Measurements from ENCODE around the gene GLIS1. TPM values are rescaled to one million over a fixed set of nuclear protein-coding genes. Genes with fewer than 3 reads are reported as not detected.
A peak's percentile ranks its signal among the peaks of the same experiment; 100 is the strongest.

GLIS1 gene
- not detected for total RNA-seq

DNA sequence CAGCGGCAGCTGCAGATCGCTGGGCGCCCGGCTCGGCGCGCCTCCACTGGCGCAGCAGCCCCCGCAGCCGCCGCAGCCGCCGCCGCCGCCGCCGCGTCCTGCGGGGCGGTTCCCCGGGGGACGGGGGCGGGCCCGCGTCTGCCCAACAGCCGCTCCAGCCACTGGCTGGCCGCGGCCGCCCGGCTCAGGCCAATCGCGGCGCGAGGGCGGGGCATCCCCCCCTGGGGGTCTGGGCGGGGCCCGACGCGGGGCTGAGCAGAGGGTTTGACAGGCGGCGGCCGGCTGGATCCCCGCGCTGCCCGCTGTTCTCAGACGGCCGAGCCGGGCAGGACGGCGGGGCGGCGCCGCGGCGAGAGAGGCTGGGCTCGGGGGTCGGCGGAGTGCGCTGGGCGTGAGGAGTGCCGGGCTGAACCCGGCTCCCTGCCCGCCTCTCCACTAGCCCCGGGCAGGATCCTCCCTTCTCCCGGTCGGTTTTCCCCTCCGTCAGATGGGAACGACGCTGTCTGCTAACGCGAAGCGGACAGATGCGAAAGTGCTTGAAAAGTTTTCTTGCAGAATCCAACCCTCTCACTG lies at the start of gene GLIS1:
Gene GLIS1, minus strand, starts transcription at position 56 of the 573 bp plus-strand sequence. CDS start 1,100 bp downstream, outside the sequence.
- intact Hi-C loops (cut with micrococcal nuclease), result no loop called here
- TF ChIP-seq CTCF (IDR thresholded peaks at IDR 0.05), result no peak
- POLR2A ChIA-PET, result interaction anchor here (0.8 kb wide), 1 partner anchor 18 kb away, joined by 3 read pairs; no protein-coding TSS in a partner anchor

GRCh38 chr1:53787655-53788054 lies 48.7 kb upstream of the GLIS1 start:
- intact Hi-C loops (cut with micrococcal nuclease), result no loop called here
- H3K27ac Mint-ChIP-seq, result no peak overlapping the region
- H3K27me3 Mint-ChIP-seq, result no peaks in the 10 kb centered on the region
- no peak overlapping the region for H3K4me3 Mint-ChIP-seq
- ChIA-PET POLR2A (interaction anchor here (1.0 kb wide), 1 partner anchor 38 kb away, joined by 4 read pairs; no protein-coding TSS in a partner anchor), CTCF (no interaction called here)
- no peaks in the 10 kb centered on the region for H3K9me3 Mint-ChIP-seq
- H3K36me3 Mint-ChIP-seq (ENCODE audit: low read depth), result peaks cover 52% of the 10 kb centered on the region
- DNase-seq (no peak), ATAC-seq (no peak)
- peaks cover 11% of the 10 kb centered on the region for H3K4me1 Mint-ChIP-seq (ENCODE audit: low read depth)
- TF ChIP-seq CTCF (IDR thresholded peaks at IDR 0.05), result no peak

More for the DNA sequence above, at the start of gene GLIS1:
- peak; percentile 97 for ATAC-seq
- Mint-ChIP-seq H3K4me1 (ENCODE audit: low read depth) (no peaks in the 10 kb centered on the region), H3K27me3 (peaks cover 46% of the 10 kb centered on the region), H3K4me3 (peak within 1 kb of the TSS; percentile 38), H3K9me3 (peaks cover 3% of the 10 kb centered on the region), H3K27ac (no peak within 1 kb of the TSS), H3K36me3 (ENCODE audit: low read depth) (peaks cover 4% of the 10 kb centered on the region)
- CTCF ChIA-PET, result no interaction called here
- DNase-seq, result peak; percentile 61

DNA sequence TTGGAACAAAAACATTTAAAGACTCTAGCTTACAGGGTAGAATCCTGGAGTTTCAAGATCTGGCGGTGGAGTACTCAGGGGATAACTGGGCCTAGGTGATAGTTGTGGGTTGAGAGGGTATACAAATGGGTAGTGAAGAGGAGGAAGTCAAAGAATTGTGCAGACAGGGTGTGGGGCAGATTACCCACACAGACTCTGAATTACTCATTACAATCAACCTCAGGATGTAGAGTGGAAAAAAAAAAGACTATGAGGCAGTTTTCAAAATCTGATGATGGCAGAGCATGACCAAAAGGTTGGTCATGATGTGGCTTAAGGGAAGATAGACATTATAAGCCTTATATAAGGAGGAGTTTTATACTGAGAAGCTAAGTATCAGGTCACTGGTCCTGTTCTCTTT lies 44.1 kb upstream of the GLIS1 start:
- CTCF ChIA-PET, result no interaction called here
- intact Hi-C loops (cut with micrococcal nuclease), result no loop called here
- peak; percentile 95 for ATAC-seq

GRCh38 chr1:53781654-53782053 lies 42.7 kb upstream of the GLIS1 start:
- no peak for TF ChIP-seq CTCF (IDR thresholded peaks at IDR 0.05)
- no peaks in the 10 kb centered on the region for H3K27me3 Mint-ChIP-seq
- peaks cover 53% of the 10 kb centered on the region for H3K36me3 Mint-ChIP-seq (ENCODE audit: low read depth)
- H3K4me3 Mint-ChIP-seq, result no peak overlapping the region
- H3K9me3 Mint-ChIP-seq, result no peaks in the 10 kb centered on the region
- DNase-seq, result no peak
- CTCF ChIA-PET, result interaction anchor here (1.0 kb wide), 1 partner anchor 10 kb away, joined by 3 read pairs; no protein-coding TSS in a partner anchor
- ATAC-seq, result no peak
- POLR2A ChIA-PET, result no interaction called here
- intact Hi-C loops (cut with micrococcal nuclease), result no loop called here
- H3K27ac Mint-ChIP-seq, result peak overlapping the region; percentile 30
- H3K4me1 Mint-ChIP-seq (ENCODE audit: low read depth), result peaks cover 11% of the 10 kb centered on the region

More for the DNA sequence above, 44.1 kb upstream of the GLIS1 start:
- Mint-ChIP-seq H3K27ac (peak overlapping the region; percentile 60), H3K9me3 (no peaks in the 10 kb centered on the region), H3K36me3 (ENCODE audit: low read depth) (peaks cover 50% of the 10 kb centered on the region), H3K4me3 (no peak overlapping the region), H3K27me3 (no peaks in the 10 kb centered on the region), H3K4me1 (ENCODE audit: low read depth) (peaks cover 11% of the 10 kb centered on the region)
- TF ChIP-seq CTCF (IDR thresholded peaks at IDR 0.05), result no peak
- POLR2A ChIA-PET, result interaction anchor here (0.6 kb wide), 2 partner anchors 157 to 257 kb away, joined by 4 to 7 read pairs; no protein-coding TSS in a partner anchor
- DNase-seq, result peak; percentile 28

DNA sequence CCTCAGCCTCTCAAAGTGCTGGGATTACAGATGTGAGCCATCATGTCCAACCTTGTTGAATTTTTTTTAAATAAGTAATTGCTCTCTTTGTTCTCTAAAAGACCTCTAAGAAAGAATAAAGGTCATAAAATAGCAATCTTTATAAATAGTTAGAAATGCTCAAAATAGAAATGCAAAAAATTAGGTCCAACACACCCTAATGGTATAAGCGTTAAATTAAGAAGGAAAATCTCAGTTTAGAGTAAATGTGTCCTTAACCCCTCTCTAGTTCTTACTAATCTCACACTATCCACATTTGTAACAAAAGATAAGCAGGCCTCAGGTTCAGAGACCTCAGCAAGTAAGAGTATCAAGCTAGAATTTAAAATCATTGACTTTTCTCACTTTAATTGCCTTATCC lies 38.3 kb upstream of the GLIS1 start:
- POLR2A ChIA-PET, result interaction anchor here (0.8 kb wide), 1 partner anchor 11 kb away, joined by 4 read pairs; no protein-coding TSS in a partner anchor
- no peak overlapping the region for H3K27ac Mint-ChIP-seq
- no peaks in the 10 kb centered on the region for H3K9me3 Mint-ChIP-seq
- ATAC-seq (no peak), DNase-seq (no peak)
- H3K4me3 Mint-ChIP-seq, result no peak overlapping the region
- no peaks in the 10 kb centered on the region for H3K27me3 Mint-ChIP-seq
- TF ChIP-seq CTCF (IDR thresholded peaks at IDR 0.05), result no peak
- no peaks in the 10 kb centered on the region for H3K4me1 Mint-ChIP-seq (ENCODE audit: low read depth)
- intact Hi-C loops (cut with micrococcal nuclease), result no loop called here
- peaks cover 40% of the 10 kb centered on the region for H3K36me3 Mint-ChIP-seq (ENCODE audit: low read depth)
- CTCF ChIA-PET, result interaction anchor here (1.2 kb wide), 1 partner anchor 83 kb away, joined by 3 read pairs; no protein-coding TSS in a partner anchor

Data from activated CD8-positive, alpha-beta T cell treated with anti-CD3 and anti-CD28 coated beads for 36 hours (primary cell).